ENCODE measurements around the gene TBC1D4.

DNA sequence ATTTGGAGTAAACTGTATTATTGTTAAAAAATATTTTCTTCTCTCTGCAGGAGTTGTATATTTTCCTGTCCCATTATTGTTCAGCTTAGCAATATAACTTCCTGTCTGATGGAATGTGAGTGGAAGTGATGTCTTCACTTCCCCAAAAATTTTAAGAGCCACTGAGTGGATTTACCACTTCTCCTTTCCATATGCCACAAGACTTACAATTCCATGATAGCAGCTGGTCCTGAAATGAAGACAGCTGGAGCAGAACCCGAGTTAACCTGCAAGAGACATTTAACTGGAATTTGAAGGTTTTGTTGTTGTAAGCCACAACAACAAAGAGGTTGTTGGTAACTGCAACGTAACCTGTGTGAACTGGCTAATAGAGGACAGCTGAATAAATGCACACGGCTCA is 23.4 kb upstream of the TBC1D4 start:
- no peak for TF ChIP-seq YY1 (IDR thresholded peaks at IDR 0.05; ENCODE audit: low read depth, low read length)
- TF ChIP-seq NRF1 (conservative IDR thresholded peaks at IDR 0.05; ENCODE audit: low read depth, low read length), result no peak
- TF ChIP-seq CHD2 (IDR thresholded peaks at IDR 0.05; ENCODE audit: borderline replicate concordance, low read depth, low read length), result no peak
- TF ChIP-seq, protein P1, sequence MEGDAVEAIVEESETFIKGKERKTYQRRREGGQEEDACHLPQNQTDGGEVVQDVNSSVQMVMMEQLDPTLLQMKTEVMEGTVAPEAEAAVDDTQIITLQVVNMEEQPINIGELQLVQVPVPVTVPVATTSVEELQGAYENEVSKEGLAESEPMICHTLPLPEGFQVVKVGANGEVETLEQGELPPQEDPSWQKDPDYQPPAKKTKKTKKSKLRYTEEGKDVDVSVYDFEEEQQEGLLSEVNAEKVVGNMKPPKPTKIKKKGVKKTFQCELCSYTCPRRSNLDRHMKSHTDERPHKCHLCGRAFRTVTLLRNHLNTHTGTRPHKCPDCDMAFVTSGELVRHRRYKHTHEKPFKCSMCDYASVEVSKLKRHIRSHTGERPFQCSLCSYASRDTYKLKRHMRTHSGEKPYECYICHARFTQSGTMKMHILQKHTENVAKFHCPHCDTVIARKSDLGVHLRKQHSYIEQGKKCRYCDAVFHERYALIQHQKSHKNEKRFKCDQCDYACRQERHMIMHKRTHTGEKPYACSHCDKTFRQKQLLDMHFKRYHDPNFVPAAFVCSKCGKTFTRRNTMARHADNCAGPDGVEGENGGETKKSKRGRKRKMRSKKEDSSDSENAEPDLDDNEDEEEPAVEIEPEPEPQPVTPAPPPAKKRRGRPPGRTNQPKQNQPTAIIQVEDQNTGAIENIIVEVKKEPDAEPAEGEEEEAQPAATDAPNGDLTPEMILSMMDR (IDR thresholded peaks at IDR 0.05 in 2 of 3, conservative IDR thresholded peaks at IDR 0.05 in 1 of 3; ENCODE audit: control insufficient read depth in 2 of 3, extremely low read depth in 1 of 3, insufficient read depth in 1 of 3, low read depth in 3 of 3, low read length in 3 of 3), result no peak
- no peak for TF ChIP-seq SMC3 (IDR thresholded peaks at IDR 0.05; ENCODE audit: borderline replicate concordance, low read length)
- TF ChIP-seq FOXM1 (IDR thresholded peaks at IDR 0.05; ENCODE audit: low read depth, low read length), result no peak
- TF ChIP-seq TCF12 (IDR thresholded peaks at IDR 0.05; ENCODE audit: low read depth, low read length), result no peak
- TF ChIP-seq, protein P2, sequence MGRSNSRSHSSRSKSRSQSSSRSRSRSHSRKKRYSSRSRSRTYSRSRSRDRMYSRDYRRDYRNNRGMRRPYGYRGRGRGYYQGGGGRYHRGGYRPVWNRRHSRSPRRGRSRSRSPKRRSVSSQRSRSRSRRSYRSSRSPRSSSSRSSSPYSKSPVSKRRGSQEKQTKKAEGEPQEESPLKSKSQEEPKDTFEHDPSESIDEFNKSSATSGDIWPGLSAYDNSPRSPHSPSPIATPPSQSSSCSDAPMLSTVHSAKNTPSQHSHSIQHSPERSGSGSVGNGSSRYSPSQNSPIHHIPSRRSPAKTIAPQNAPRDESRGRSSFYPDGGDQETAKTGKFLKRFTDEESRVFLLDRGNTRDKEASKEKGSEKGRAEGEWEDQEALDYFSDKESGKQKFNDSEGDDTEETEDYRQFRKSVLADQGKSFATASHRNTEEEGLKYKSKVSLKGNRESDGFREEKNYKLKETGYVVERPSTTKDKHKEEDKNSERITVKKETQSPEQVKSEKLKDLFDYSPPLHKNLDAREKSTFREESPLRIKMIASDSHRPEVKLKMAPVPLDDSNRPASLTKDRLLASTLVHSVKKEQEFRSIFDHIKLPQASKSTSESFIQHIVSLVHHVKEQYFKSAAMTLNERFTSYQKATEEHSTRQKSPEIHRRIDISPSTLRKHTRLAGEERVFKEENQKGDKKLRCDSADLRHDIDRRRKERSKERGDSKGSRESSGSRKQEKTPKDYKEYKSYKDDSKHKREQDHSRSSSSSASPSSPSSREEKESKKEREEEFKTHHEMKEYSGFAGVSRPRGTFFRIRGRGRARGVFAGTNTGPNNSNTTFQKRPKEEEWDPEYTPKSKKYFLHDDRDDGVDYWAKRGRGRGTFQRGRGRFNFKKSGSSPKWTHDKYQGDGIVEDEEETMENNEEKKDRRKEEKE (IDR thresholded peaks at IDR 0.05), result no peak

Data from GM12878 (cell line).